Esophagus muscularis mucosa (tissue), 4 donors: Measurements from ENCODE around the gene FAAH.

ENCODE experiments used
- CTCF ChIP-seq, 3 experiments: fragments of 200-600 bp in 2 of 3; fragments of 450-650 bp in 1 of 3; sonication (generic) in 2 of 3; IDR thresholded peaks; one replicate each; pipeline ENCODE4 v1.5.1; 2017 to 2019; ENCODE audit warnings: antibody characterized with exemption in 3 of 3, mild to moderate bottlenecking in 2 of 3, moderate library complexity in 1 of 3
- EP300 ChIP-seq: sonication (generic); formaldehyde crosslinking; IDR thresholded peaks from one replicate; pipeline ENCODE4 v1.6.1; 2017; ENCODE audit warnings: antibody characterized with exemption
- POLR2A ChIP-seq: fragments of 450-650 bp; IDR thresholded peaks from one replicate; pipeline ENCODE4 v1.6.1; 2017; ENCODE audit warnings: antibody characterized with exemption, moderate library complexity, mild to moderate bottlenecking, low read depth
- POLR2AphosphoS5 ChIP-seq, 2 donors: sonication (generic); formaldehyde crosslinking; IDR thresholded peaks; one replicate each; pipeline ENCODE4 v1.6.1; 2017; ENCODE audit warnings: antibody characterized with exemption in 2 of 2

- TF ChIP-seq CTCF (IDR thresholded peaks at IDR 0.05): no peak
- TF ChIP-seq POLR2A: no peak
- no peak for TF ChIP-seq POLR2AphosphoS5 (IDR thresholded peaks at IDR 0.05)
- TF ChIP-seq EP300: no peak
These were observed 607 bp upstream of the FAAH start for GRCh38 chr1:46393510-46393909.
